ENCODE data around the gene PGAM5.
"Not testable (repeated sequence)": the region's sequence is repeated elsewhere in the genome, so short reads cannot be mapped to it uniquely, and the experiment has no call there.

The PGAM5 gene

GRCh38 chr12:132689227-132689626, 21.4 kb upstream of the PGAM5 start:
- DNase-seq (ENCODE audit: low read depth in 2 of 2): no peak

- no peak for DNase-seq (ENCODE audit: low read depth in 2 of 2)
These were observed 20.5 kb upstream of the PGAM5 start for GRCh38 chr12:132690112-132690511.

- not testable (repeated sequence) for DNase-seq (ENCODE audit: low read depth in 2 of 2)
These were observed 18.6 kb upstream of the PGAM5 start for GRCh38 chr12:132692030-132692429.

- not testable (repeated sequence) for DNase-seq (ENCODE audit: low read depth in 2 of 2)
These were observed 15.8 kb upstream of the PGAM5 start for GRCh38 chr12:132694888-132695287.

- DNase-seq (ENCODE audit: low read depth in 2 of 2): no peak
These were observed 15.2 kb upstream of the PGAM5 start for GRCh38 chr12:132695431-132695830.

GRCh38 chr12:132698341-132698740, 12.3 kb upstream of the PGAM5 start:
- DNase-seq (ENCODE audit: low read depth in 2 of 2): no peak

- no peak for DNase-seq (ENCODE audit: low read depth in 2 of 2)
These were observed 10.3 kb upstream of the PGAM5 start for GRCh38 chr12:132700212-132700822.

DNA sequence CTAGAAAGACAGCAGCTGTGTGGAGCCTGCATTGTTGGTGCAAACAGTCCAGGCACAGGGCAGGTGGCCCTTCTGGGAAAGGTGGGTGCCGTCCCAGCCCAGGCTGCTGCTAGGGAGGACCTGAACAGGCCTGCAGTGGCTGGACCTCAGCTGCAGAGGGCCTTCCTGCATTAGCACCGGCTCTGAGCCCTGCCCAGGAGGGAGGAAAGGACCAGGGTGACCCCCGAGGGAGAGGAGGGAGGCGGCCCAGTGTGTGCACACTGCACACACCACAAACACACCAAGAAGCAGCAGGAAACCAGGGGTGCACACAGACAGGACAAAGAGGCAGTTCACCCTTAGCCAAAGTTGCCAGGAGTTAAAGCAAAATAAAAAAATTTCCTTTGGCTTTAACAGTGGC, 8.0 kb upstream of the PGAM5 start:
- no peak for DNase-seq (ENCODE audit: low read depth in 2 of 2)

DNA sequence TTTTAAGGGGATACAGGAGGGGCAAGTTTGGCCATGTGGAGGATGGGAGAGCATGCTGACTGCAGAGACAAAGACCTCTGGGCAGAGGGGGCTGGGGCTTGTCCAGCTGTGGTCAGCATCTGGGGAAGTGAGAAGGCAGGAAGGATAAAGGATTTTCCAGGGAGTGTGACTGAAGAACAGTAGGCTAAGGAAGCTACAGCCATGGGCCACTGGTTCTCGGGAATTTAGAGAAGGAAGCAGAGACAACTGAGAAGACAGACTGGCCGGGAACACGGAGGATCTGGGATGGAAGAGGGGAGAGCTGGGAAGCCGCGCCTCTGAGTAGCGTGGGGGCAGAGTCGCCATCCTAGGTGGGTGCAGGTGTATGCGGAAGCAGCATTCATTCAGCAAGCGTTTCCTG, 7.0 kb upstream of the PGAM5 start:
- no peak for DNase-seq (ENCODE audit: low read depth in 2 of 2)

DNA sequence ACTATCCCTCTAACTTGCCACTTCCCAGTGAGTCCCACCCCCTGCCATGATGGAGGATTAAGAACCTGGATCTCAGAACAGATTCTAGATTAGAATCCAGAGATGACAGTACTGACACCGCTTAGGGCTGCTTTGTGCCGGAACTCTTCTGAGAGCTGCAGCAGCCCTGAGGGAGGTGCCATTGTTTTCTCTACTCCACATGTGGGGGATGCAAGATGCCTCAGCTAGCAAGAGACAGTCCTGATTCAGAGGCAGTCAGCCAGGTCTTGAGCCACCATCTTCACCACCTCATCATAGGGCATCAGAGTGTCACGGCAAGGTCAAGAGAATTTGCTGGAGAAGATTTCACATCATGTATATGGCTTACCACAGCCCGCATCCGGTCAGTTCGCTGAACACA, 3.4 kb upstream of the PGAM5 start:
- no peak for DNase-seq (ENCODE audit: low read depth in 2 of 2)

DNA sequence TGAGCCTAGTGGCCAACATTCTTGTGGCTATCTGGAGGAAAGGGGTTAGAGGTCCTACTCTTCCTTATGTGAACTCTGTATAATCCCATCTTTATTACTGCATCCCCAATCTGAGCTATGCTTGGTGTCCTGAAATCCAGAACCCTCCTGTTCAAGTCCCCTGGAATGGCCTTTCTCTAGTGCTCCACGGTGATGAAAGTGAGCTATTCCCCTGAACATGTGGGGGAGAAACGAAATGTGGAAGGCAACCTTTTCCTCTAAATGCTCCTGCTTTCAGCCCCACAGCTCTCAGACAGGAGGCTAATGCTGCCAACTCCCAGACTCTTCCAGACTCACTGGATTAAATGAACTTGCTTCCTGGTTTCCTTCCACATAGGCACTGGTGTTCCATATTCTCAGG, 2.5 kb upstream of the PGAM5 start:
- no peak for DNase-seq (ENCODE audit: low read depth in 2 of 2)

DNA sequence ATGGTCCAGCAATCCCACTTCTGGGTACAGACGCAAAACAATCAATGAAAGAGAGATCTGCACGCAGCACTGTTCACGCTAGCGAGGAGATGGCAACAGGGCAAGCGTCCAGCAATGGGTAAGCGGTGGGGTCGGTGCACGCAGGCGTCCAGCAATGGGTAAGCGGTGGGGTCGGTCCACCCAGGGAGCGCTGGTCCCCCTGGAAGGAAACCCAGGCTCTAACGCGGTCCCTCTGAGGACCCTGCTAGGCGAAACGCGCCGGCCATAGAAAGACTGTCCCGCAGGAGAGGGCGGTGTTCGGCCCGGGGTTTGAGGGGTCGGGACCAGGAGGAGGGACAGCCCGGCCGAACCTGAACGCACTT, 618 bp upstream of the PGAM5 start:
- DNase-seq (ENCODE audit: low read depth in 2 of 2): no peak

GRCh38 chr12:132711080-132711843, 620 bp downstream of the PGAM5 start:
- DNase-seq (ENCODE audit: low read depth in 2 of 2): no peak

DNA sequence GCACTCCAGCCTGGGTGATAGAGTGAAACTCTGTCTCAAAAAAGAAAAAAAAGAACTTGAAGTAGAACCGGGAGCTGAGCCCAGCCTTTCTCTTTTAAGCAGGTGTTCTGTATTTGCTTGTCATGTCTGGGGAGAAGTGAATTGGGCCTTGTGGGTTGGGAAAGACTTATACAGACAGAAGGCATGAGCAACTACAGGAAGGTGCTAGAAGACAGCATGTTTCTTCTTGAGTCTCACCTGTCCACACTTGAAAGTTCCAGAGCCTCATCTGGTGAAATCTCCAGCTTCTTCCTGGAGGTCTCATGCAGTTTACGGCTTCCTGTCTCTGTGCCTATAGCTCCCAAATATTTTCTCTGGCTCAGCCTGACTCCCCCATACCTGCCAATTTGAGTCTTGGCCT, 2.5 kb downstream of the PGAM5 start:
- DNase-seq (ENCODE audit: low read depth in 2 of 2): no peak

- DNase-seq (ENCODE audit: low read depth in 2 of 2): no peak
These were observed 5.2 kb downstream of the PGAM5 start for GRCh38 chr12:132715874-132716273.

GRCh38 chr12:132716356-132716755, 5.7 kb downstream of the PGAM5 start:
- no peak for DNase-seq (ENCODE audit: low read depth in 2 of 2)

DNA sequence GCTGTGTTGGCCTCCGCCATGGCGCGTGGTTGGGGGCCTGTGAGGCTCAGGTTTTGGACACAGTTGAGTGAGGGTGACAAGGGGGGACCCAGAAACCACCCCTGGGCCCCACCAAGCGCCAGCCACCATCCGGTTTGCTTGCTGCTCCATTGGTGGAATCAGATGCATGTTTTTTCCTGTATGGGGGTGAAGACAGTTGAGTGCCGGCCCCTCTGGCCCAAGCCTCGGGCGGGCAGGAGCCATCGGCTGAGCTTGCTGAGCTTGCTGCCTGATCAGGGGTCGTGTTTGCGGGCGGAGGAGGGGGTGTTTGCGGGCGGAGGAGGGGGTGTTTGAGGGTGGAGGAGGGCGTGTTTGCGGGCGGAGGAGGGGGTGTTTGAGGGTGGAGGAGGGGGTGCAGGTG, 6.4 kb downstream of the PGAM5 start:
- DNase-seq (ENCODE audit: low read depth in 2 of 2): no peak

- no peak for DNase-seq (ENCODE audit: low read depth in 2 of 2)
These were observed 7.1 kb downstream of the PGAM5 start for GRCh38 chr12:132717531-132718387.

GRCh38 chr12:132718644-132719043, 8.0 kb downstream of the PGAM5 start:
- DNase-seq (ENCODE audit: low read depth in 2 of 2): no peak

DNA sequence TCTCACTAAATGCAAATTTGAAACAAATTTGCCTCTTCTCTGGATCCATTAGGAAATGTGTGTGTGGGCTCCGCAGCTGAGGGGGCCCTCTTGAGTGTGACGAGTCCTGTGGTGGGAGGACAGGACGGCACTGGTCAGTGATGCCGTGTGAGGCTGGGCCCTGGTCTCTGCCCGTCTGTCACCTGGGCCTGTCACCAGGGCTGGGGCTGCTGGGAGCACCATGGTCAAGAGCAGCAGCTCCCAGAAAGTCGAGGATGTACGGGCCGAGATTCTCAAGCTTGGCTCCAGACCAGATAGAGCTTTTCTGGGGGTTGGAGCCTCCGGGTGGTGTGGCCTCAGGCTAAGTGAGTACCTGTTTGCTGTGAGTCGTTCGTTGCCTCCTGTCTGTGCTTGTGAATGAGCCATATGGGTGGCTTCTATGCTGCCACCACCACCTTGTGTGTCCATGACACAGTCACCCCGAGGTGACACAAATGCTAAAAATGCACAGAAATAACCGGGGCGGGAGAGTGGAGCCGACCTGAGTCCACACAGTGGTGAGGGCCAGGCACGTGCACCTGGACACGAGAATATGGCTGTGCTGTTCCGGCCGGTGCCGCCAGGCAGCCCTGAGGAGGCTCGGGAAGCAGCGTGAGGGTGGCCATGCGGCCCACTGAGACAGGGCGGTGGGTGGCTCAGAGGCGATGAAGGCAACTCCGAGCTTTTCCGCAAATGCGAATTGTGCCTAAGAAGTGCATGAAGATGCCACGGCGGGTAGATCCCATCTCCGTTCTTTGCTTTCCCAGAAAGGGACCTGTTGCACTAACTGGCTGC, 8.7 kb downstream of the PGAM5 start:
- DNase-seq (ENCODE audit: low read depth in 2 of 2): no peak

DNA sequence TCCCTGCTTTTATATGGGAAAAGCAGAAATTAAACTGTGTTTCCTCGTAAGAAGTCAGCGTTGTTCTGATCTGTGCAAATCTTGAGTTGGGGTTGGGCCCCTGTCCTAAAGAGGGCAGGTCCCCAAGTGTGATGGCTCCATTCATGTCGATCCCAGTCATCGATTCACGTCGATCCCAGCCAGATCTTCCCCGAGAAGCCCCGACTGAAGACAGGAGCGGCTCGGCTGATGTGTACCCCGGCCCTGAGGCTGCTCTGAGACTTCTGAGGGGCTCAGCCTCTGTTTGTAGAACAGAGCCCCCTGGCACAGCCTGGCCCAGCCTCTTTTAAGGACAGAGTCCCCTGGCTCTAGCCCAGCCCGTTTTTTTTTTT, 9.3 kb downstream of the PGAM5 start:
- no peak for DNase-seq (ENCODE audit: low read depth in 2 of 2)

All from stimulated activated CD8-positive, alpha-beta memory T cell treated with anti-CD3 and anti-CD28 coated beads, Interleukin-15, amount 100 ng/mL, for 4 hours (primary cell).